Heart left ventricle (tissue), 13 donors: Measurements from ENCODE around the gene HHATL.

ENCODE experiments used
- CTCF ChIP-seq, 12 donors: fragments of 200-600 bp; sonication (generic) in 4 of 12; IDR thresholded peaks; one replicate each; pipeline versions ENCODE4 v1.5.0 to v1.8.0; 2018 to 2022; ENCODE audit warnings: antibody characterized with exemption in 12 of 12, mild to moderate bottlenecking in 5 of 12
- POLR2A ChIP-seq, 2 donors: fragments of 450-650 bp; IDR thresholded peaks; one replicate each; pipeline ENCODE4 v1.6.1; 2017; ENCODE audit warnings: antibody characterized with exemption in 2 of 2, mild to moderate bottlenecking in 2 of 2, moderate library complexity in 2 of 2
- donor health status: ischemic (EF 13 %, LVEDD 7.1; RV severe dilation, severe dysfunction).
- donor health status: DM: no; HTN: yes; CAD: no.
- donor health status: DM: no; HTN: no; CAD: no.
- donor health status: ischemic (EF 25% LVEDD 6.9; RV normal size, moderate dysfunction).
- donor health status: ischemic (EF 25% LVEDD 5.7; RV mildly dilated, moderate dysfunction).
- donor health status: ischemic (EF 35%, LVEDD 5.7; RV mildly dilated, moderate dysfunction).
- donor health status: nonischemic (EF 11% LVEDD 7.7; RV severe dilation, severe dysfunction).
- donor health status: DM: yes; HTN: yes; CAD: no.
- donor health status: PGD.
- donor health status: ischemic (EF 29% LVEDD 5.4; RV normal size, mild dysfunction).
- donor health status: nonischemic (EF 23%, LVEDD 6.1; RV moderate dilation, normal function).

GRCh38 chr3:42699511-42699971, 3.1 kb downstream of the HHATL start:
- TF ChIP-seq CTCF (IDR thresholded peaks at IDR 0.05) (no peak), POLR2A (IDR thresholded peaks at IDR 0.05) (no peak)
